Progenitor cell of endocrine pancreas (in vitro differentiated cells): ENCODE data around the gene ASXL1. TPM values are rescaled to one million over a fixed set of nuclear protein-coding genes. Genes with fewer than 3 reads are reported as not detected.

Source experiments
- DNase-seq: peaks from one replicate; pipeline ENCODE4 v3.0.0; 2021; ENCODE audit warnings: low spot score; ENCODE audit not compliant: unreplicated experiment
- H3K27ac Mint-ChIP-seq: 2 replicates; pipeline ENCODE4 v1.8.0; 2021; ENCODE audit warnings: mild to moderate bottlenecking, moderate library complexity, mixed read lengths
- H3K27me3 Mint-ChIP-seq: 2 replicates; pipeline ENCODE4 v1.8.0; 2021; ENCODE audit warnings: mixed read lengths
- H3K36me3 Mint-ChIP-seq: 2 replicates; pipeline ENCODE4 v1.8.0; 2022; ENCODE audit warnings: mixed read lengths; ENCODE audit not compliant: insufficient read depth
- H3K4me1 Mint-ChIP-seq: 2 replicates; pipeline ENCODE4 v1.8.0; 2021; ENCODE audit warnings: low read depth, mixed read lengths
- H3K4me3 Mint-ChIP-seq: 2 replicates; pipeline ENCODE4 v1.8.0; 2021; ENCODE audit warnings: low read depth, mild to moderate bottlenecking, moderate library complexity, mixed read lengths
- H3K9me3 Mint-ChIP-seq: 2 replicates; pipeline ENCODE4 v1.8.0; 2021; ENCODE audit warnings: low read depth, mixed read lengths
- CTCF ChIP-seq: fragments of 200-600 bp; sonication (generic); IDR thresholded peaks from one replicate; pipeline ENCODE4 v1.5.0; 2021; ENCODE audit warnings: antibody characterized with exemption, mild to moderate bottlenecking; ENCODE audit not compliant: unreplicated experiment
- total RNA-seq: library from RNA; stranded (reverse); gene quantifications from 2 replicates; pipeline ENCODE4 v1.2.1, GENCODE V29; 2021

The ASXL1 gene
- total RNA-seq, 1 donor from 2014 or later: 201 TPM

GRCh38 chr20:32436142-32436861 lies 78.2 kb downstream of the ASXL1 start:
- no peaks in the 10 kb centered on the region for H3K9me3 Mint-ChIP-seq
- no peak for DNase-seq
- H3K27me3 Mint-ChIP-seq: no peaks in the 10 kb centered on the region
- no peak overlapping the region for H3K4me3 Mint-ChIP-seq
- no peak overlapping the region for H3K27ac Mint-ChIP-seq
- H3K36me3 Mint-ChIP-seq: peaks cover 40% of the 10 kb centered on the region
- H3K4me1 Mint-ChIP-seq: peaks cover 3% of the 10 kb centered on the region
- TF ChIP-seq CTCF: no peak

- Mint-ChIP-seq H3K36me3 (peaks cover 42% of the 10 kb centered on the region), H3K27me3 (no peaks in the 10 kb centered on the region), H3K27ac (no peak overlapping the region), H3K9me3 (no peaks in the 10 kb centered on the region), H3K4me1 (peaks cover 3% of the 10 kb centered on the region), H3K4me3 (no peak overlapping the region)
- DNase-seq: no peak
- TF ChIP-seq CTCF: no peak
Observed at GRCh38 chr20:32436968-32437367, 78.8 kb downstream of the ASXL1 start.

- TF ChIP-seq CTCF: peak; percentile 74
- no peaks in the 10 kb centered on the region for H3K27me3 Mint-ChIP-seq
- peaks cover 42% of the 10 kb centered on the region for H3K36me3 Mint-ChIP-seq
Observed at GRCh38 chr20:32437391-32438074, 79.4 kb downstream of the ASXL1 start.

GRCh38 chr20:32438331-32438858 lies 80.3 kb downstream of the ASXL1 start:
- no peaks in the 10 kb centered on the region for H3K9me3 Mint-ChIP-seq
- no peak for TF ChIP-seq CTCF
- DNase-seq: no peak
- no peaks in the 10 kb centered on the region for H3K27me3 Mint-ChIP-seq
- peaks cover 5% of the 10 kb centered on the region for H3K4me1 Mint-ChIP-seq
- H3K36me3 Mint-ChIP-seq: peaks cover 39% of the 10 kb centered on the region
- H3K27ac Mint-ChIP-seq: no peak overlapping the region
- no peak overlapping the region for H3K4me3 Mint-ChIP-seq

More at GRCh38 chr20:32437391-32438074, 79.4 kb downstream of the ASXL1 start:
- H3K27ac Mint-ChIP-seq: no peak overlapping the region
- H3K4me3 Mint-ChIP-seq: no peak overlapping the region
- H3K4me1 Mint-ChIP-seq: peaks cover 3% of the 10 kb centered on the region
- DNase-seq: no peak
- H3K9me3 Mint-ChIP-seq: no peaks in the 10 kb centered on the region

- Mint-ChIP-seq H3K4me1 (peaks cover 5% of the 10 kb centered on the region), H3K4me3 (no peak overlapping the region), H3K9me3 (no peaks in the 10 kb centered on the region), H3K36me3 (peaks cover 37% of the 10 kb centered on the region), H3K27ac (peak overlapping the region; percentile 19), H3K27me3 (no peaks in the 10 kb centered on the region)
- no peak for TF ChIP-seq CTCF
- DNase-seq: no peak
Observed at GRCh38 chr20:32439132-32439829, 81.2 kb downstream of the ASXL1 start.
